ENCODE results near the gene CFAP210.

DNA sequence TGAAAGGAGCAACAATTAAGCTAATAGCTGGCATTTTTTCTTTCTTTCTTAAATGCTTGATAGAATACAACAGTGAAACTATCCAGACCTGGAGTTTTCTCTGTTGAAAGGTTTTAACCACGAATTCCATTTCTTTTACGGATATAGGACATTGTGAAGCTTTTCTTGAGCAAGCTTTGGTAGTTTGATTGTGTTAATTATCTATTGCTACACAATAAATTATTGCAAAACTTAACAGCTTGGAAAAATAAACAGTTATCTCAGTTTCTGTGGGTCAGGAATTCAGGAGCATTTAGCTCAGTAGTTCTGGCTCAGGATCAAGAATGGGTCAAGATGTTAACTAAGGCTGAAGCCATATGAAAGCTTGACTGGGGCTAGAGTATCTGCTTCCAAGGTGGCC, 11.7 kb upstream of the CFAP210 start:
- TF ChIP-seq POLR2A (IDR thresholded peaks at IDR 0.05) (no peak), EP300 (IDR thresholded peaks at IDR 0.05) (no peak), POLR2AphosphoS5 (IDR thresholded peaks at IDR 0.05) (no peak)
- TF ChIP-seq, protein P1, sequence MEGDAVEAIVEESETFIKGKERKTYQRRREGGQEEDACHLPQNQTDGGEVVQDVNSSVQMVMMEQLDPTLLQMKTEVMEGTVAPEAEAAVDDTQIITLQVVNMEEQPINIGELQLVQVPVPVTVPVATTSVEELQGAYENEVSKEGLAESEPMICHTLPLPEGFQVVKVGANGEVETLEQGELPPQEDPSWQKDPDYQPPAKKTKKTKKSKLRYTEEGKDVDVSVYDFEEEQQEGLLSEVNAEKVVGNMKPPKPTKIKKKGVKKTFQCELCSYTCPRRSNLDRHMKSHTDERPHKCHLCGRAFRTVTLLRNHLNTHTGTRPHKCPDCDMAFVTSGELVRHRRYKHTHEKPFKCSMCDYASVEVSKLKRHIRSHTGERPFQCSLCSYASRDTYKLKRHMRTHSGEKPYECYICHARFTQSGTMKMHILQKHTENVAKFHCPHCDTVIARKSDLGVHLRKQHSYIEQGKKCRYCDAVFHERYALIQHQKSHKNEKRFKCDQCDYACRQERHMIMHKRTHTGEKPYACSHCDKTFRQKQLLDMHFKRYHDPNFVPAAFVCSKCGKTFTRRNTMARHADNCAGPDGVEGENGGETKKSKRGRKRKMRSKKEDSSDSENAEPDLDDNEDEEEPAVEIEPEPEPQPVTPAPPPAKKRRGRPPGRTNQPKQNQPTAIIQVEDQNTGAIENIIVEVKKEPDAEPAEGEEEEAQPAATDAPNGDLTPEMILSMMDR (IDR thresholded peaks at IDR 0.05), result no peak

All from suprapubic skin (tissue), 4 donors.